Measurements from ENCODE around the gene NOTCH4. TPM values are rescaled to one million over a fixed set of nuclear protein-coding genes. Genes with fewer than 3 reads are reported as not detected.

The NOTCH4 gene
- total and polyA plus RNA-seq, 9 of the 15 experiments (the other 6 are each of a cell fraction or from before 2014, with no cell fraction given) = 0.24 to 4.3 (median 1.7) TPM

GRCh38 chr6:32191696-32192607, 31.9 kb downstream of the NOTCH4 start (continued):
- TF ChIP-seq RUNX1 (IDR thresholded peaks at IDR 0.05; ENCODE audit: low read depth) (no peak), MECOM (CRISPR knock-in tag; IDR thresholded peaks at IDR 0.05) (no peak), GABPB2 (CRISPR knock-in tag; conservative IDR thresholded peaks at IDR 0.05) (no peak), FOXP1 (CRISPR knock-in tag; IDR thresholded peaks at IDR 0.05) (no peak), HMG20B (CRISPR knock-in tag; IDR thresholded peaks at IDR 0.05) (no peak), TCF3 (CRISPR knock-in tag; IDR thresholded peaks at IDR 0.05) (no peak), RBFOX2 (IDR thresholded peaks at IDR 0.05; ENCODE audit: low read depth, low read length) (peak; percentile 62), FOSL1 (tag; conservative IDR thresholded peaks at IDR 0.05) (no peak), ZNF780A (CRISPR knock-in tag; IDR thresholded peaks at IDR 0.05) (no peak), RHOXF2B (CRISPR knock-in tag; conservative IDR thresholded peaks at IDR 0.05) (no peak), SNAPC5 (CRISPR knock-in tag; IDR thresholded peaks at IDR 0.05) (no peak), NCOA1 (IDR thresholded peaks at IDR 0.05; ENCODE audit: low read depth) (no peak), ZNF274 (IDR thresholded peaks at IDR 0.05; ENCODE audit: borderline replicate concordance, low read depth, low read length) (no peak), PPARD (CRISPR knock-in tag; IDR thresholded peaks at IDR 0.05) (no peak), TFAP4 (CRISPR knock-in tag; IDR thresholded peaks at IDR 0.05; ENCODE audit: borderline replicate concordance) (no peak), PHF21A (IDR thresholded peaks at IDR 0.05; ENCODE audit: borderline replicate concordance, low read depth) (no peak), RNF219 (CRISPR knock-in tag; IDR thresholded peaks at IDR 0.05) (no peak)
- TF ChIP-seq, protein P1, sequence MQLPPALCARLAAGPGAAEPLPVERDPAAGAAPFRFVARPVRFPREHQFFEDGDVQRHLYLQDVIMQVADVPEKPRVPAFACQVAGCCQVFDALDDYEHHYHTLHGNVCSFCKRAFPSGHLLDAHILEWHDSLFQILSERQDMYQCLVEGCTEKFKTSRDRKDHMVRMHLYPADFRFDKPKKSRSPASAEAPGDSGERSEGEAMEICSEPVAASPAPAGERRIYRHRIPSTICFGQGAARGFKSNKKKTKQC (CRISPR knock-in tag; IDR thresholded peaks at IDR 0.05) = no peak
- TF ChIP-seq, protein P2, sequence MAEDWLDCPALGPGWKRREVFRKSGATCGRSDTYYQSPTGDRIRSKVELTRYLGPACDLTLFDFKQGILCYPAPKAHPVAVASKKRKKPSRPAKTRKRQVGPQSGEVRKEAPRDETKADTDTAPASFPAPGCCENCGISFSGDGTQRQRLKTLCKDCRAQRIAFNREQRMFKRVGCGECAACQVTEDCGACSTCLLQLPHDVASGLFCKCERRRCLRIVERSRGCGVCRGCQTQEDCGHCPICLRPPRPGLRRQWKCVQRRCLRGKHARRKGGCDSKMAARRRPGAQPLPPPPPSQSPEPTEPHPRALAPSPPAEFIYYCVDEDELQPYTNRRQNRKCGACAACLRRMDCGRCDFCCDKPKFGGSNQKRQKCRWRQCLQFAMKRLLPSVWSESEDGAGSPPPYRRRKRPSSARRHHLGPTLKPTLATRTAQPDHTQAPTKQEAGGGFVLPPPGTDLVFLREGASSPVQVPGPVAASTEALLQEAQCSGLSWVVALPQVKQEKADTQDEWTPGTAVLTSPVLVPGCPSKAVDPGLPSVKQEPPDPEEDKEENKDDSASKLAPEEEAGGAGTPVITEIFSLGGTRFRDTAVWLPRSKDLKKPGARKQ (CRISPR knock-in tag; IDR thresholded peaks at IDR 0.05) = no peak
- TF ChIP-seq, protein P3, sequence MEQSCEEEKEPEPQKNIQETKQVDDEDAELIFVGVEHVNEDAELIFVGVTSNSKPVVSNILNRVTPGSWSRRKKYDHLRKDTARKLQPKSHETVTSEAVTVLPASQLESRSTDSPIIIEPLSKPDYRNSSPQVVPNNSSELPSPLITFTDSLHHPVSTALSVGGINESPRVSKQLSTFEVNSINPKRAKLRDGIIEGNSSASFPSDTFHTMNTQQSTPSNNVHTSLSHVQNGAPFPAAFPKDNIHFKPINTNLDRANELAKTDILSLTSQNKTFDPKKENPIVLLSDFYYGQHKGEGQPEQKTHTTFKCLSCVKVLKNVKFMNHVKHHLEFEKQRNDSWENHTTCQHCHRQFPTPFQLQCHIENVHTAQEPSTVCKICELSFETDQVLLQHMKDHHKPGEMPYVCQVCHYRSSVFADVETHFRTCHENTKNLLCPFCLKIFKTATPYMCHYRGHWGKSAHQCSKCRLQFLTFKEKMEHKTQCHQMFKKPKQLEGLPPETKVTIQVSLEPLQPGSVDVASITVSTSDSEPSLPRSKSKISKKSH (CRISPR knock-in tag; IDR thresholded peaks at IDR 0.05) = no peak

Measured in K562 (cell line).